Measurements from ENCODE around the gene MYT1.

MYT1 gene

DNA sequence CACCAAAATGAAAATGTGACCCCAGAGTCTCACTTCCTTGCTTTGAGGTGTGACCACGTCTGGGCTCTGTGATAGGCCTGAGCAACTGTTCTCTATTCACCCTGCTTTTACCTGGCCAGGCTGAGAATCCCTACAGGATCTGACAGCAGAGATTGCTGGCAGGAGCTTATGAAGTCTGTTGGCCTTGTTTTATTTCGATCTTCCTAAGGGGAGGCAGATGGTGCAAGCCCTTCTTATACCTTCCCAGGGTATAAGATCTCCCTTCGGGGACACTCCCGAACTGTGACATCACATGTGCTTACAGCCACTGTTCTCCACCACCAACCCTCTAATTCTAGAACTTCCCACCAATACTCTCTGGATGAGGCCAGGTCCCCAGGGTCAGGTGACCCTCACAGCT is 26.8 kb downstream of the MYT1 start:
- TF ChIP-seq, protein P1, sequence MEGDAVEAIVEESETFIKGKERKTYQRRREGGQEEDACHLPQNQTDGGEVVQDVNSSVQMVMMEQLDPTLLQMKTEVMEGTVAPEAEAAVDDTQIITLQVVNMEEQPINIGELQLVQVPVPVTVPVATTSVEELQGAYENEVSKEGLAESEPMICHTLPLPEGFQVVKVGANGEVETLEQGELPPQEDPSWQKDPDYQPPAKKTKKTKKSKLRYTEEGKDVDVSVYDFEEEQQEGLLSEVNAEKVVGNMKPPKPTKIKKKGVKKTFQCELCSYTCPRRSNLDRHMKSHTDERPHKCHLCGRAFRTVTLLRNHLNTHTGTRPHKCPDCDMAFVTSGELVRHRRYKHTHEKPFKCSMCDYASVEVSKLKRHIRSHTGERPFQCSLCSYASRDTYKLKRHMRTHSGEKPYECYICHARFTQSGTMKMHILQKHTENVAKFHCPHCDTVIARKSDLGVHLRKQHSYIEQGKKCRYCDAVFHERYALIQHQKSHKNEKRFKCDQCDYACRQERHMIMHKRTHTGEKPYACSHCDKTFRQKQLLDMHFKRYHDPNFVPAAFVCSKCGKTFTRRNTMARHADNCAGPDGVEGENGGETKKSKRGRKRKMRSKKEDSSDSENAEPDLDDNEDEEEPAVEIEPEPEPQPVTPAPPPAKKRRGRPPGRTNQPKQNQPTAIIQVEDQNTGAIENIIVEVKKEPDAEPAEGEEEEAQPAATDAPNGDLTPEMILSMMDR (IDR thresholded peaks at IDR 0.05; ENCODE audit: low read depth, low read length): no peak
- no peak for DNase-seq (ENCODE audit: extremely low read depth, low read depth)

DNA sequence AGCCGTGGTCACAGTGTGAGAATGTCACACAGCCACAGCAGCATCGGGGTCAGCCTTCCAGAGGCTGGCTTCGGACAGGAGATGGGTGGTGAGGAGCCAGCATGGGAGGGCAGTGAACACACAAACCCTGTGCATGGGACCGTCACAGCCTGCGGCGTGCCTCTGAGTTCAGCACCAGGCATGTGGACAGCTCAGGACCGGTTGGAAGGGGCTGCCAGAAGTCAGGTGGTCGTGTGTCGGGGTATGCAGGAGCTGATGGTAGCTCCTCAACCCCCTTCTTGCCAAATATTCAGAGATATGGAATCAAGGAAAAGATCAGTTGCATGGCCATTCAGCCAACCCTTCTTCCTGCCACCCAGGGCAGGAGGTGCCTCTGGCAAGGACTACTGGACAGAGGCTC is 28.2 kb downstream of the MYT1 start:
- no peak for DNase-seq (ENCODE audit: extremely low read depth, low read depth)
- TF ChIP-seq, protein P1 (IDR thresholded peaks at IDR 0.05; ENCODE audit: low read depth, low read length): no peak

DNA sequence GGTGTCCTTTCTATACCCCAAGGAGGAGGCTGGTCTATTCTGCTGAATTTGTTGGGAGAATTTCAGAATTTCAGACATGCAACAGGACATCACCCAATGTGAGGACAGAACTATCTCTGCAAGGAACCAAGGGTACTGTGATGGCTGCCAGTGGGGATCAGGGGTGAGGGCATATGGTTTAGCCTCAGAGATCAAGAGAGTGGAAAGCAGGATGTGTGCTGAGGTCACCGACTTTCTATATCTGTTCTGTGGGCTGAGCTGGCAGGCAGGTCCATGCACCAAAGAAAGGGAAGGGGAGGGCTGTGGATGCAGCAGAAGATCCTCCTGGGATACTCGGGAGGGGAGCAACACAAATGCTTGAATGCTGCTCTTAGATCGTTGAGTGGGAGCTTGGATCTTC is 28.8 kb downstream of the MYT1 start:
- TF ChIP-seq, protein P1 (IDR thresholded peaks at IDR 0.05; ENCODE audit: low read depth, low read length): no peak
- DNase-seq (ENCODE audit: extremely low read depth, low read depth): no peak

DNA sequence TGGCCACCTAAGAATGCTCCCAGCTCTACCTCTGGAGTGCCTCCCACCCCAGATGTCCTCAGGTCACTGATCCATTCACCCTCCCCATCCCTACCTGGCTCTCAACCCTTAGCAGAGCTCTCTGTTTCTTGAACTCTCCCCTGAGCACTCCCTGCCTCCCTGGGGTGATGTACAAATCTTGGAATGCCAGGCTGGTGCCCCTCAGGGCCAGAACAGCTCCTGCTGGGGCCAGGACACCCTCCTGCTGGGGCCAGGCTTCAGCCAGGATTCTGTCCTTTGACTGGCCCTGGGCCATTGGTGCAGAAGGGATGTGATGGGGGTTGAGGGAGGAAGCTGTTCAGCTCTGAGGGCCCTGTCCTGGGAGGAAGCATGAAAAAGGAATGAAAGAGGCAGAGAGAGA is 30.0 kb downstream of the MYT1 start:
- TF ChIP-seq, protein P1 (IDR thresholded peaks at IDR 0.05; ENCODE audit: low read depth, low read length): no peak

DNA sequence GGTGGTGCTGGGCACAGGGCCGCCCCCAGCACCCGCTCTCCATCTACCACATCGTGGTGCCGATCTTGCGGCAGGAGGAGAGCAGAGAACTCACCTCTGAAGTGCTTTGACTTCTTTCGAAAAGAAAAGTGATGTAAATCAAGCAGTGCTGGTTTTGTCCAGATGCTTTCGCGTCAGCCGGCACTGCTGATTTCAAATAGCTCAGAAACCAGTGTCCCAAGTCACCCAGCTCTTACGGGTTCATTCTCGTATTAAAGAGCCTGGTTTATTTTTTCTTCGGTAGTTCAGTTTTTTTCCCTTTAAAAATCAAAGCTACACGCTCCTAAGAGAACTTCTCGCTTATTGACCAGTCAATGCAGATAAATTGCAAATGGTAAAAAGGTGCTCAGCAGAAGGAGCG is 32.1 kb downstream of the MYT1 start:
- no peak for DNase-seq (ENCODE audit: extremely low read depth, low read depth)
- TF ChIP-seq, protein P1 (IDR thresholded peaks at IDR 0.05; ENCODE audit: low read depth, low read length): no peak

More for the DNA sequence above, 30.0 kb downstream of the MYT1 start:
- DNase-seq (ENCODE audit: extremely low read depth, low read depth): no peak

DNA sequence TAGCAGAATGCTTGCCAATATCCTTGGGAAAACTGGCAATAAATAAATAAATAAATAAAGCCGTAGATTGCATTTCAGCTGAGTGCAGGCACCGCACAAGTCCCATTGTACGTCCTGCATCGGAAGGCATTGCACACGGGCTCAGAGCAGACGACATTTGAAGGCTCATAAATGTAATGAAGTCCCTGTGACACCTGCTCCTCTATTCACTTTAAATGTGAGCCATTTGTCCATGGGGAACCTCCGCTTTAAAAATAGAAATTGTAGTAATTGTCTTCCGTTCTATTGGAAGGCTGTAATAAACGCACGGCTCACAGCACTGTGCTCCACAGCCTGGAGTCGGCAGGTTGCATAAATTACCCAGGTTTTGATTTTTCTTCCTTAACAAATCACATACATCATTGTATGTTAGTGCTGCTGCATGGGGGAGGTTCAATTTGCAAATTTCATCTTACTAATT is 32.6 kb downstream of the MYT1 start:
- no peak for DNase-seq (ENCODE audit: extremely low read depth, low read depth)
- TF ChIP-seq, protein P1 (IDR thresholded peaks at IDR 0.05; ENCODE audit: low read depth, low read length): no peak

DNA sequence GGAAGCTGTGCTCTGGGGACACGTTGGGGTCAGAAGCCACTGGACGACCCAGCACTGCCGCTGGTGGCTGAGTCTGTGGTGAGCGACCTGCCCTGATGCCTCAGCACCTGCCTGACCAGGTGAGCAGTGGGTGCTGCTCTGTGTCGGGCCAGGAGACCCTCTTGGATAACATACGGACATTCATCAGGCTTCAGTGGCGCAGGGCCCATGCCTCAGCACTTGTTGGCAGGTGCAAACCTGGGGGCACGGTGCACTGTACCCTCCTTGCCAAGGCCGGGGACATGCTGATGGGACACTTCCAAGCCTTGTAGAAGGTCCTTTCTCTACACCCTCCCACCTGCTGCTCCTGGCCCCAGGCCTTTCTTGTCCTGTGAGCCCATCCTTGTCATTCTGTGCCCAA is 34.1 kb downstream of the MYT1 start:
- TF ChIP-seq, protein P1 (IDR thresholded peaks at IDR 0.05; ENCODE audit: low read depth, low read length): no peak
- DNase-seq (ENCODE audit: extremely low read depth, low read depth): no peak

All from AG09319 (cell line).